BLaER1 (cell line): ENCODE measurements around the gene MBTD1.
"Not testable (repeated sequence)": the region's sequence is repeated elsewhere in the genome, so short reads cannot be mapped to it uniquely, and the experiment has no call there.

Experiments
- H3K27ac ChIP-seq: shearing (Covaris generic); formaldehyde crosslinking; 2 replicates; pipeline ENCODE4 v1.8.1; 2022
- H3K27me3 ChIP-seq: shearing (Covaris generic); formaldehyde crosslinking; 2 replicates; pipeline ENCODE4 v1.8.1; 2022
- H3K36me3 ChIP-seq: shearing (Covaris generic); formaldehyde crosslinking; 2 replicates; pipeline ENCODE4 v1.8.1; 2022
- H3K4me1 ChIP-seq: shearing (Covaris generic); formaldehyde crosslinking; 2 replicates; pipeline ENCODE4 v1.8.1; 2022
- H3K4me2 ChIP-seq: shearing (Covaris generic); formaldehyde crosslinking; 2 replicates; pipeline ENCODE4 v1.8.1; 2022
- H3K4me3 ChIP-seq: shearing (Covaris generic); formaldehyde crosslinking; 2 replicates; pipeline ENCODE4 v1.8.1; 2022
- H3K9ac ChIP-seq: shearing (Covaris generic); formaldehyde crosslinking; 2 replicates; pipeline ENCODE4 v1.8.1; 2022
- H3K9me3 ChIP-seq: shearing (Covaris generic); formaldehyde crosslinking; 2 replicates; pipeline ENCODE4 v1.8.1; 2022
- H4K20me1 ChIP-seq: shearing (Covaris generic); formaldehyde crosslinking; 2 replicates; pipeline ENCODE4 v1.8.1; 2022
- Cebpa-rat ChIP-seq: shearing (Covaris generic); IDR thresholded peaks from 2 replicates; pipeline ENCODE4 v1.8.1; 2022

Gene MBTD1

GRCh38 chr17:51230306-51230705 is 29.5 kb downstream of the MBTD1 start:
- Histone ChIP-seq H3K9me3 (peaks cover 4% of the 10 kb centered on the region), H3K36me3 (peaks cover 21% of the 10 kb centered on the region), H3K4me2 (peak overlapping the region; percentile 45), H3K27me3 (no peaks in the 10 kb centered on the region), H3K9ac (no peak overlapping the region), H3K4me1 (peaks cover 35% of the 10 kb centered on the region), H4K20me1 (peaks cover 98% of the 10 kb centered on the region), H3K27ac (no peak overlapping the region), H3K4me3 (no peak overlapping the region)
- no peak for TF ChIP-seq Cebpa-rat

- Histone ChIP-seq H3K9me3 (no peaks in the 10 kb centered on the region), H4K20me1 (peaks cover 98% of the 10 kb centered on the region), H3K27me3 (no peaks in the 10 kb centered on the region), H3K4me3 (no peak overlapping the region), H3K4me1 (peaks cover 39% of the 10 kb centered on the region), H3K36me3 (peaks cover 18% of the 10 kb centered on the region), H3K27ac (no peak overlapping the region), H3K4me2 (peak overlapping the region; percentile 45; the same call in 1 of the 2 replicates), H3K9ac (no peak overlapping the region)
- no peak for TF ChIP-seq Cebpa-rat
These were observed 30.0 kb downstream of the MBTD1 start for GRCh38 chr17:51229889-51230288.

- H3K27ac ChIP-seq: no peak overlapping the region
- H3K27me3 ChIP-seq: no peaks in the 10 kb centered on the region
- TF ChIP-seq Cebpa-rat: no peak
- H3K9ac ChIP-seq: no peak overlapping the region
- peaks cover 31% of the 10 kb centered on the region for H3K36me3 ChIP-seq
- peaks cover 98% of the 10 kb centered on the region for H4K20me1 ChIP-seq
- H3K9me3 ChIP-seq: no peaks in the 10 kb centered on the region
- H3K4me3 ChIP-seq: no peak overlapping the region
- no peak overlapping the region for H3K4me2 ChIP-seq
- peaks cover 50% of the 10 kb centered on the region for H3K4me1 ChIP-seq
These were observed 31.7 kb downstream of the MBTD1 start for GRCh38 chr17:51228161-51228560.

GRCh38 chr17:51225523-51225922 is 34.3 kb downstream of the MBTD1 start:
- not testable (repeated sequence) for H3K27ac ChIP-seq
- peaks cover 38% of the 10 kb centered on the region for H3K4me1 ChIP-seq

GRCh38 chr17:51224402-51225262 is 35.2 kb downstream of the MBTD1 start:
- H3K4me1 ChIP-seq: peaks cover 29% of the 10 kb centered on the region
- H3K36me3 ChIP-seq: peaks cover 62% of the 10 kb centered on the region
- H4K20me1 ChIP-seq: peaks cover 87% of the 10 kb centered on the region
- H3K4me3 ChIP-seq: no peak overlapping the region
- peak overlapping the region; percentile 43 for H3K4me2 ChIP-seq
- peak overlapping the region; percentile 46 for H3K27ac ChIP-seq
- no peaks in the 10 kb centered on the region for H3K9me3 ChIP-seq
- no peak for TF ChIP-seq Cebpa-rat
- no peak overlapping the region for H3K9ac ChIP-seq
- no peaks in the 10 kb centered on the region for H3K27me3 ChIP-seq

More at GRCh38 chr17:51225523-51225922, 34.3 kb downstream of the MBTD1 start:
- Histone ChIP-seq H3K36me3 (peaks cover 53% of the 10 kb centered on the region), H4K20me1 (peaks cover 96% of the 10 kb centered on the region), H3K4me2 (0 out of 2 replicates have a peak overlapping the region, but pooled peaks have one; percentile 24)
- not testable (repeated sequence) for H3K9me3 ChIP-seq, H3K9ac ChIP-seq, H3K27me3 ChIP-seq, H3K4me3 ChIP-seq

- H3K4me2 ChIP-seq: no peak overlapping the region
- no peaks in the 10 kb centered on the region for H3K27me3 ChIP-seq
- H3K36me3 ChIP-seq: peaks cover 94% of the 10 kb centered on the region
- peaks cover 22% of the 10 kb centered on the region for H3K4me1 ChIP-seq
- H3K27ac ChIP-seq: no peak overlapping the region
- no peaks in the 10 kb centered on the region for H3K9me3 ChIP-seq
- TF ChIP-seq Cebpa-rat: no peak
- H3K9ac ChIP-seq: no peak overlapping the region
- peaks cover 56% of the 10 kb centered on the region for H4K20me1 ChIP-seq
- H3K4me3 ChIP-seq: no peak overlapping the region
These were observed 38.5 kb downstream of the MBTD1 start for GRCh38 chr17:51221322-51221721.

- no peaks in the 10 kb centered on the region for H3K4me1 ChIP-seq
- H3K4me2 ChIP-seq: no peak overlapping the region
- peaks cover 22% of the 10 kb centered on the region for H4K20me1 ChIP-seq
- no peak for TF ChIP-seq Cebpa-rat
- no peak overlapping the region for H3K4me3 ChIP-seq
- no peaks in the 10 kb centered on the region for H3K9me3 ChIP-seq
- peaks cover 97% of the 10 kb centered on the region for H3K36me3 ChIP-seq
- H3K27ac ChIP-seq: no peak overlapping the region
- H3K27me3 ChIP-seq: no peaks in the 10 kb centered on the region
- no peak overlapping the region for H3K9ac ChIP-seq
These were observed 41.9 kb downstream of the MBTD1 start for GRCh38 chr17:51217946-51218345.

GRCh38 chr17:51214920-51215319 is 44.9 kb downstream of the MBTD1 start:
- TF ChIP-seq Cebpa-rat: no peak
- Histone ChIP-seq H3K27me3 (no peaks in the 10 kb centered on the region), H3K4me1 (no peaks in the 10 kb centered on the region), H3K4me3 (no peak overlapping the region), H3K36me3 (peaks cover 97% of the 10 kb centered on the region), H4K20me1 (no peaks in the 10 kb centered on the region), H3K4me2 (no peak overlapping the region), H3K9me3 (no peaks in the 10 kb centered on the region), H3K27ac (no peak overlapping the region), H3K9ac (no peak overlapping the region)

GRCh38 chr17:51203838-51204237 is 56.0 kb downstream of the MBTD1 start:
- Histone ChIP-seq H3K4me3 (no peak overlapping the region), H3K9ac (no peak overlapping the region), H4K20me1 (peaks cover 14% of the 10 kb centered on the region; the same call in 1 of the 2 replicates), H3K9me3 (no peaks in the 10 kb centered on the region), H3K36me3 (peaks cover 90% of the 10 kb centered on the region), H3K27ac (no peak overlapping the region), H3K27me3 (no peaks in the 10 kb centered on the region), H3K4me2 (no peak overlapping the region), H3K4me1 (no peaks in the 10 kb centered on the region)
- TF ChIP-seq Cebpa-rat: no peak

GRCh38 chr17:51200846-51201245 is 59.0 kb downstream of the MBTD1 start:
- H3K36me3 ChIP-seq: peaks cover 94% of the 10 kb centered on the region
- no peaks in the 10 kb centered on the region for H3K4me1 ChIP-seq
- peaks cover 7% of the 10 kb centered on the region; the same call in 1 of the 2 replicates for H4K20me1 ChIP-seq
- H3K9ac ChIP-seq: no peak overlapping the region
- no peak overlapping the region for H3K27ac ChIP-seq
- H3K4me2 ChIP-seq: no peak overlapping the region
- H3K9me3 ChIP-seq: no peaks in the 10 kb centered on the region
- no peak for TF ChIP-seq Cebpa-rat
- H3K4me3 ChIP-seq: no peak overlapping the region
- no peaks in the 10 kb centered on the region for H3K27me3 ChIP-seq
